ENCODE data around the gene MRPL23.

- TF ChIP-seq ZFX (IDR thresholded peaks at IDR 0.05): no peak
- no peak for TF ChIP-seq CTCF (conservative IDR thresholded peaks at IDR 0.05)
Measured at GRCh38 chr11:1928470-1928890, 18.7 kb upstream of the MRPL23 start.

Data from C4-2B (cell line).